Activated CD8-positive, alpha-beta T cell treated with anti-CD3 and anti-CD28 coated beads for 36 hours (primary cell): ENCODE data around the gene RRP1B. TPM values are rescaled to one million over a fixed set of nuclear protein-coding genes. Genes with fewer than 3 reads are reported as not detected.

Experiments used
- ATAC-seq: fragments of 200-7000 bp; cut with Tn5 transposase; one replicate; pipeline ENCODE4 v1.10.0; 2021; ENCODE audit warnings: mild to moderate bottlenecking, moderate library complexity
- CTCF ChIA-PET: fragments of 350-600 bp; sonication (Branson Sonifier 250); formaldehyde crosslinking; loops from one replicate; lab custom pipeline; 2021; ENCODE audit warnings: antibody characterized with exemption; lab: Charles Lee
- POLR2A ChIA-PET: fragments of 350-600 bp; sonication (Branson Sonifier 250); formaldehyde crosslinking; loops from one replicate; lab custom pipeline; 2021; ENCODE audit warnings: antibody characterized with exemption; lab: Charles Lee
- DNase-seq: peaks from one replicate; pipeline ENCODE4 v3.0.0-alpha.2; 2020
- H3K27ac Mint-ChIP-seq: one replicate; pipeline ENCODE4 v1.8.0; 2021; ENCODE audit warnings: mild to moderate bottlenecking, mixed read lengths
- H3K27me3 Mint-ChIP-seq: one replicate; pipeline ENCODE4 v1.8.0; 2021; ENCODE audit warnings: mixed read lengths
- H3K36me3 Mint-ChIP-seq: one replicate; pipeline ENCODE4 v1.8.0; 2021; ENCODE audit warnings: low read depth, mixed read lengths
- H3K4me1 Mint-ChIP-seq: one replicate; pipeline ENCODE4 v1.8.0; 2021; ENCODE audit warnings: low read depth, mixed read lengths
- H3K4me3 Mint-ChIP-seq: one replicate; pipeline ENCODE4 v1.8.0; 2021; ENCODE audit warnings: mild to moderate bottlenecking, moderate library complexity, mixed read lengths
- H3K9me3 Mint-ChIP-seq: one replicate; pipeline ENCODE4 v1.8.0; 2021; ENCODE audit warnings: mixed read lengths
- intact Hi-C: fragments of 100-400 bp; cut with micrococcal nuclease; formaldehyde crosslinking; loops from one replicate; pipeline ENCODE4 v1.10.0; 2022
- total RNA-seq, 2 experiments: library from RNA; stranded (reverse); gene quantifications; one replicate each; pipeline ENCODE4 v1.2.3, GENCODE V29; 2021
- TF ChIP-seq, protein P1 (sequence below): fragments of 200-600 bp; IDR thresholded peaks from one replicate; pipeline ENCODE4 v1.8.0; 2022; ENCODE audit warnings: antibody characterized with exemption, mild to moderate bottlenecking

RRP1B gene
- total RNA-seq, 2 experiments from 2014 or later: 76.7 to 78.5 TPM

DNA sequence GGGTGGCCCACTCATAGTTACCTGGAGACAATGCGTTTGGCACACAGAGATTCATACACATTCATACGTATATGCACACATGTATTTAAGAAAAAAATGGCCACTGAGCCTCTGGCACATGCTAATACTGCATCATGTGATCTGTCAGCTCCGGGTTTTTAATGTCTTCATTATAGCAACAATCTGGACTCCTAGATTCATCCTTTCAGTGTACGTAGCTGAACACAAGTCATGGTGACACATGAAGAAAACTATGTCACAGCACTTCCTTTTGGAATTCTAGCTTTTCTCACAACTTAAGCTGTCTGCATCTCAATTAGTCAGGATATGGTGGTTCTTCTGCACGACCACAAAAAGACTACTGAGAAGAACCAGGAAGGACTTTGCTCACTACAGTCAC is 24.7 kb upstream of the RRP1B start:
- no peak for DNase-seq
- intact Hi-C loops: no loop called here
- ChIA-PET CTCF (interaction anchor here (2.8 kb wide), 1 partner anchor 11 kb away, joined by 12 read pairs; no protein-coding TSS in a partner anchor), POLR2A (no interaction called here)
- Mint-ChIP-seq H3K9me3 (no peaks in the 10 kb centered on the region), H3K4me1 (peaks cover 3% of the 10 kb centered on the region), H3K27ac (no peak overlapping the region), H3K4me3 (no peak overlapping the region), H3K27me3 (no peaks in the 10 kb centered on the region), H3K36me3 (no peaks in the 10 kb centered on the region)
- TF ChIP-seq, protein P1, sequence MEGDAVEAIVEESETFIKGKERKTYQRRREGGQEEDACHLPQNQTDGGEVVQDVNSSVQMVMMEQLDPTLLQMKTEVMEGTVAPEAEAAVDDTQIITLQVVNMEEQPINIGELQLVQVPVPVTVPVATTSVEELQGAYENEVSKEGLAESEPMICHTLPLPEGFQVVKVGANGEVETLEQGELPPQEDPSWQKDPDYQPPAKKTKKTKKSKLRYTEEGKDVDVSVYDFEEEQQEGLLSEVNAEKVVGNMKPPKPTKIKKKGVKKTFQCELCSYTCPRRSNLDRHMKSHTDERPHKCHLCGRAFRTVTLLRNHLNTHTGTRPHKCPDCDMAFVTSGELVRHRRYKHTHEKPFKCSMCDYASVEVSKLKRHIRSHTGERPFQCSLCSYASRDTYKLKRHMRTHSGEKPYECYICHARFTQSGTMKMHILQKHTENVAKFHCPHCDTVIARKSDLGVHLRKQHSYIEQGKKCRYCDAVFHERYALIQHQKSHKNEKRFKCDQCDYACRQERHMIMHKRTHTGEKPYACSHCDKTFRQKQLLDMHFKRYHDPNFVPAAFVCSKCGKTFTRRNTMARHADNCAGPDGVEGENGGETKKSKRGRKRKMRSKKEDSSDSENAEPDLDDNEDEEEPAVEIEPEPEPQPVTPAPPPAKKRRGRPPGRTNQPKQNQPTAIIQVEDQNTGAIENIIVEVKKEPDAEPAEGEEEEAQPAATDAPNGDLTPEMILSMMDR: no peak
- no peak for ATAC-seq

DNA sequence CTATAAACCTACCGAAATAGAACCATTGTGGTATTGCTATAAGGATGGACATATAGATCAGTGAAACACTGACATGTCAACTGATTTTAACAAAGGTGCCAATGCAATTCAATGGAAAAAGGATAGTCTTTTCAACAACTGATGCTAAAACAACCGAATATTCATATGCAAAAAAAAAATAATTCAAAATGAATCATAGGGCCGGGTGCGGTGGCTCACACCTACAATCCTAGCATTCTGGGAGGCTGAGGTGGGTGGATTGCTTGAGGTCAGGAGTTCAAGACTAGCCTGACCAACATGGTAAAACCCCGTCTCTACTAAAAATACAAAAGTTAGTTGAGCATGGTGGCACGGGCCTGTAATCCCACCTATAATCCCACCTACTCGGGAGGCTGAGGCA is 23.9 kb upstream of the RRP1B start:
- TF ChIP-seq, protein P1: no peak
- intact Hi-C loops: no loop called here

DNA sequence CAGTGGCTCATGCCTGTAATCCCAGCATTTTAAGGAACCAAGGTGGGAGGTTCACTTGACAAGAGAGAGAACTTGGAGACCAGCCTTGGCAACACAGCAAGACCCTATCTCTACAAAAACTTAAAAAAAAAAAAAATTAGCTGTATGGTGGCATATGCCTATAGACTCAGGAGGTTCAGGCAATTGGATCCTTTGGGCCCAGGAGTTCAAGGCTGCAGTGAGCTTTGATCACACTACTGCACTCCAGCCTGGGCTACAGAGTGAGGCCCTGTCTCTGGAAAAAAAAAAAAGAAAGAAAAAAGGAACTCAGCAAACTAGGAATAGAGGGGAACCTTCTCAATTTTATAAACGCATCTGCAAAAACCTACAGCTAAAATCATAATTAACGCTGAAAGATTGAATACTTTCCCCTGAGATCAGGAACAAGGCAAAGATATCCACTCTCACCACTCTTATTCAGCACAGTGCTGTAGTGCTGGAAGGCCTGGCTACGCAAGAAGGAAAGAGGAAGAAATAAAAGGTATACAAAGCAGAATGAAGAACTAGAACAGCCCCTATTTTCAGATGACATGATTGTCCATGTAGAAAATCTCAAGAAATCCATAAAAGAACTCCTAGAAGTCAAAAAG is 21.7 kb upstream of the RRP1B start:
- ATAC-seq (no peak), DNase-seq (no peak)
- no peak overlapping the region for H3K4me3 Mint-ChIP-seq
- no peaks in the 10 kb centered on the region for H3K27me3 Mint-ChIP-seq
- intact Hi-C loops: no loop called here
- POLR2A ChIA-PET: no interaction called here
- H3K9me3 Mint-ChIP-seq: no peaks in the 10 kb centered on the region
- peaks cover 3% of the 10 kb centered on the region for H3K4me1 Mint-ChIP-seq
- no peaks in the 10 kb centered on the region for H3K36me3 Mint-ChIP-seq
- TF ChIP-seq, protein P1: no peak
- CTCF ChIA-PET: interaction anchor here (2.5 kb wide), 1 partner anchor 9 kb away, joined by 6 read pairs; no protein-coding TSS in a partner anchor
- H3K27ac Mint-ChIP-seq: no peak overlapping the region

More for the DNA sequence above, 23.9 kb upstream of the RRP1B start:
- ATAC-seq (no peak), DNase-seq (no peak)
- no peaks in the 10 kb centered on the region for H3K36me3 Mint-ChIP-seq
- H3K9me3 Mint-ChIP-seq: no peaks in the 10 kb centered on the region
- H3K4me3 Mint-ChIP-seq: no peak overlapping the region
- CTCF ChIA-PET: no interaction called here
- POLR2A ChIA-PET: no interaction called here
- no peaks in the 10 kb centered on the region for H3K27me3 Mint-ChIP-seq
- H3K4me1 Mint-ChIP-seq: peaks cover 3% of the 10 kb centered on the region
- H3K27ac Mint-ChIP-seq: no peak overlapping the region

DNA sequence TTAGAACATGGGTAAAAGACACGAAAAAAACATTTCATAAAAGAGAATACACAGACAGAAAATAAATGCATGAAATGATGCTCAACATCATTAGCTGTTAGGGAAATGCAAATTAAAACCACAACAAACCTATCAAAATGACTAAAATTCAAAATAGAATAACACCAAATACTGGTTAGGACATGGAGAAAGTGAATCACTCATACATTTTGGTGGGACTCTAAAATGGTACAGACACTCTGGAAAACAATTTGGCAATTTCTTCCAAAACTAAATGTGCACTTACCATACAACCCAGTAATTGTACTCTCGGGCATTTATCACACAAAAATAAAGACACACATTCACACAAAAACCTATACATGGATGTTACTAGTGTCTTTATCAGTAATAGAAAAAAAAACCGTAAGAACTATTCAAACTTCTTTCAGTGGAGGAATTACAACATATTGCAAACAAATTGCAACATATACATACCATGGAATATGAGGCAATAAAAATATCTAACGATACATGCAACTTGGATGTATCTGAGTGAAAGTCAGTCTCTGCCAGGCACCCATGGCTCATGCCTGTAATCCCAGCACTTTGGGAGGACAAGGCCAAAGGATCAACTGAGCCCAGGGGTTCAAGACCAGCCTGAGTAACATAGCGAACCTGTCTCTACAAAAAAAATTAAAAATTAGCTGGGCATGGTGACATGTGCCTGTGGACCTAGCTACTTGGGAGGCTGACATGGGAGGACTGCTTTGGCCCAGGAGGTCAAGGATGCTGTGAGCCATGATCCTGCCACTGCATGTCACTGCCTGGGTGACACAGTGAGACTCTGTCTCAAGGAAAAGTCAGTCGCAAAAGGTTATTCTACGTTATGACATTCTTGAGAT is 19.6 kb upstream of the RRP1B start:
- Mint-ChIP-seq H3K9me3 (no peaks in the 10 kb centered on the region), H3K4me1 (peaks cover 3% of the 10 kb centered on the region), H3K4me3 (no peak overlapping the region), H3K27ac (no peak overlapping the region), H3K36me3 (no peaks in the 10 kb centered on the region), H3K27me3 (no peaks in the 10 kb centered on the region)
- CTCF ChIA-PET: interaction anchor here (2.5 kb wide), 1 partner anchor 7 kb away, joined by 6 read pairs; no protein-coding TSS in a partner anchor
- intact Hi-C loops: no loop called here
- DNase-seq (no peak), ATAC-seq (no peak)
- TF ChIP-seq, protein P1: no peak
- POLR2A ChIA-PET: no interaction called here

DNA sequence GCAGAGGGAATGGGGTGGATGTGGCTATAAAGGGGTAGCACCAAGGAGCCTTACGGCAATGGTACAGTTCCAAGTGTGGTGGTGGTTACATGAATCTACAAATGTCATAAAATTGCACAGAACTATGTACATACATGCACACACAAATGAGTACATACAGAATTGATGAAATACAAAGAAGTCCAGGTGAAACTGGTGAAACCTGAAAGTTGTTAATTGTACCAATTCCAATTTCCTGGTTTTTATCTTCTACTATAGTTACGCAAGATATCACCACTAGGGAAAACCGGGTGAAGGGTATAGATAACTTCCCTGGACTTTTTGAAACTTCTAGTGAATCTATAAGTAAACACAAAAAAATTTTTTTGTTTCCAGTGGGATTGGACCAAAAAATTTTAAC is 19.0 kb upstream of the RRP1B start:
- ChIA-PET POLR2A (interaction anchor here (0.7 kb wide), 1 partner anchor 56 kb away, joined by 4 read pairs; no protein-coding TSS in a partner anchor), CTCF (no interaction called here)
- H3K27ac Mint-ChIP-seq: no peak overlapping the region
- H3K4me1 Mint-ChIP-seq: peaks cover 7% of the 10 kb centered on the region
- TF ChIP-seq, protein P1: no peak
- no peaks in the 10 kb centered on the region for H3K9me3 Mint-ChIP-seq
- intact Hi-C loops: no loop called here
- no peak overlapping the region for H3K4me3 Mint-ChIP-seq
- ATAC-seq: no peak
- no peaks in the 10 kb centered on the region for H3K36me3 Mint-ChIP-seq
- no peak for DNase-seq
- H3K27me3 Mint-ChIP-seq: peaks cover 2% of the 10 kb centered on the region
